GM19463 (cell line): Measurements from ENCODE around the gene IFT80.

ENCODE experiments used
- ATAC-seq: cut with Tn5 transposase; IDR thresholded peaks from one replicate; pipeline ENCODE4 v1.9.1; 2021; ENCODE audit warnings: mild to moderate bottlenecking, moderate library complexity; ENCODE audit not compliant: unreplicated experiment

The IFT80 gene

GRCh38 chr3:160213191-160213590, 185.8 kb downstream of the IFT80 start:
- ATAC-seq: no peak

GRCh38 chr3:160210799-160211221, 188.2 kb downstream of the IFT80 start:
- ATAC-seq: no peak

- ATAC-seq: no peak
These were observed 188.7 kb downstream of the IFT80 start for GRCh38 chr3:160210341-160210740.
